ENCODE results near the gene MROH2B.

MROH2B gene

DNA sequence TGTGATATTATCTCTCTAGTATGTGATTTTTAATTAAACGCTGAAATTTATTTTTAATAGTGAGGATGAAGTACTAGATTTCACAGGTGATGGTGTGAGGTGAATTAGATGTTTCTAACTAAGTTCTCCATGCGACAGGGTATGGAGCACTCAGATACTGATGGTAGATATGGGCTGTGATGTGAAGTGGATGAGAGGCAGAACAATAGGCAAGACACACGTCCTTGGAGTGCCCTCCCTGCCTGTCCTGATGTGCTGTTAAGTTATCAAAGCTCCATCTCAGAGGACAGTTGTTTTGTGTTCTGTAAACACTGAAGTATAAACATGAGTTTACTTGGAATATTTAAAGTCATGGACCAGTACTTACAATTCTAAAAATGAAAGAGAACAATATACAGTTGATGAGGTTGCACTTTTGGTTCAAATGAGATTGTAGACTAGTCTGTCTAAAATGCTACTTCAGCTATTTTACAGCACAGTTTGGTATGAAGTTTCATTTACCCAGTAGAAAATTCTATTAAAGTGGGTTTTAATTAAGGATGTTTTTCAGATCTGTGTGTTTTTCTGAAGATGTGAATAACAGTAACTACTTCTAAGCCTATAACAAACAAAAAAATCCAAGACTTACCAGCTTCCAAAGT, 97.7 kb downstream of the MROH2B start:
- ATAC-seq (ENCODE audit: low read depth) (no peak), DNase-seq (ENCODE audit: low spot score in 2 of 2) (no peak)
- H3K36me3 Mint-ChIP-seq = no peaks in the 10 kb centered on the region
- H3K4me3 Mint-ChIP-seq = no peak overlapping the region
- H3K4me1 Mint-ChIP-seq = no peaks in the 10 kb centered on the region
- no peaks in the 10 kb centered on the region for H3K9me3 Mint-ChIP-seq
- H3K27ac Mint-ChIP-seq = no peak overlapping the region
- H3K27me3 Mint-ChIP-seq = no peaks in the 10 kb centered on the region

DNA sequence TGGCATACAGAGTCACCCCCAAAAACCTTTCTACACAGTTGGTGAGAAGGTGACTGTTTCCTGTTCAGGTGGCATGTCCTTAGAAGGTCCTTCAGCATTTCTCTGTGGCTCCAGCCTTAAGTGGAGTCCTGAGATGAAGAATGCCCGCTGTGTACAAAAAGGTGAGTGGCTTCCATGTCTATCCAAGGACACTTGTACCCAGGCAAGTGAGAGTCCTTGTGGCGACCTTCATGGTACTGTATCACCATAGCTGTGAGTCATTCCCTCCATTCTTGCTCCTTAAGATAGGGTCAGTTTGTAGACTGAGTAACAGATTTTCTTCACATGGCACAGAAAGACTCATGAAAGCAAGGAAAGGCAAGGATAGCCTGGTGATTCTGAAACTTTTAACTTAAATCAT, 98.7 kb downstream of the MROH2B start:
- no peak overlapping the region for H3K27ac Mint-ChIP-seq
- no peaks in the 10 kb centered on the region for H3K36me3 Mint-ChIP-seq
- no peaks in the 10 kb centered on the region for H3K4me1 Mint-ChIP-seq
- no peaks in the 10 kb centered on the region for H3K9me3 Mint-ChIP-seq
- H3K4me3 Mint-ChIP-seq = no peak overlapping the region
- no peaks in the 10 kb centered on the region for H3K27me3 Mint-ChIP-seq
- DNase-seq (ENCODE audit: low spot score in 2 of 2) = no peak
- ATAC-seq (ENCODE audit: low read depth) = no peak

DNA sequence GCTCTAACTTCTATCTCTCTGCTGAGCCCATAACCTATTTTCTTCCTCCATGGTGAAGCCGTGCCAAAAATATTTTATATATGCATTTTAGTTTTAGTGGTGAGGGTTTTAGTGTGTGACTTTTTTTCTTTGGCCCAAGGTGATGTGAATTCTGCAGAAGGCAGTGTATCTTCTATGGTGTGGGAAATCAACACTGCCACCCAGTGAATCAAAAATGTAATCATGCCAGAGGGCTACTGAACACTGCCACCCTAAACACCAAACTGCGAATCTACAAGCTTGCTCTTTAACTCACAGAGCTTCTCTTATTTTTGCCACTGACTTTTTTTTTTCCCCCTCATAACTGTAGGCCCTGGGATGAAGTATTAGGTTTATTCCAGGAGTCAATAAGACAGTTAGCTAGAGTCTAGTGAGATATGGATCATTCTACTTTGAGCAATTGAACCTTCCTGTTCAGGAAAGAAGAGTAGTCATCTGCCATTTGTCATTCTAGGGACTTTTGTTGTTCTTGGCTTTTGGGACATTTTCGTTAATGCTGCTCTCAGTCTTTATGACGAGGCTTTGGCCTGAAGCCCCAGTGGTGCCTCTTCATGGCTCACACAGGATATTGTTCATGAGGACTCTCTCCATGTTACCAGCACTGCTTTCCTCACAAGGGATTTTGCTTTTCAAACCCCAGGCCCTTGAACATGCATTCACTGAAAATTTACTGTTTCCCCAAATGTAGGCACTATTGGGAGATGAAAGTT, 108.8 kb downstream of the MROH2B start:
- H3K27ac Mint-ChIP-seq = no peak overlapping the region
- ATAC-seq (ENCODE audit: low read depth) = no peak
- peaks cover 2% of the 10 kb centered on the region for H3K9me3 Mint-ChIP-seq
- DNase-seq (ENCODE audit: low spot score in 2 of 2) = no peak
- no peaks in the 10 kb centered on the region for H3K4me1 Mint-ChIP-seq
- no peaks in the 10 kb centered on the region for H3K27me3 Mint-ChIP-seq
- no peak overlapping the region for H3K4me3 Mint-ChIP-seq
- no peaks in the 10 kb centered on the region for H3K36me3 Mint-ChIP-seq

DNA sequence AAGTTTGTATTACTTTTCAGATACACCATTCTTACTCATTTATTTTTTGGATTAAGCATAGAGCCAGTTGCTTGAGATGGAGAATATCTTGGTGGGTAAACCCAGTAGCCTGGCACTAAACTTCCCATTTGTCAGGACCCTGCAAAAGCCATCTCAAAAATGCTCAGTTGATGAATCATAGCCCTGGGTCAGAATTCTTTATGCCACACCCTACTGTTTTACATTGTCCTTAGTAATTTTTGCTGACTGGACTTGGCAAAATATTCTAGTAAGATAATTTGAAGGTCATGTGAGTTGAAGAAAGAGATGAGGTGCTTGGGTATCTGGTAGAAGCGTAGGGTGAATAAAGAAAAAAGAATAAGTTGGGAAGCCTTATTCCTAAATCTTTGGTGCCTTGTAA, 111.1 kb downstream of the MROH2B start:
- Mint-ChIP-seq H3K4me1 (no peaks in the 10 kb centered on the region), H3K36me3 (no peaks in the 10 kb centered on the region), H3K4me3 (no peak overlapping the region), H3K27me3 (no peaks in the 10 kb centered on the region), H3K9me3 (peaks cover 2% of the 10 kb centered on the region), H3K27ac (no peak overlapping the region)
- no peak for ATAC-seq (ENCODE audit: low read depth)
- DNase-seq (ENCODE audit: low spot score in 2 of 2) = no peak

DNA sequence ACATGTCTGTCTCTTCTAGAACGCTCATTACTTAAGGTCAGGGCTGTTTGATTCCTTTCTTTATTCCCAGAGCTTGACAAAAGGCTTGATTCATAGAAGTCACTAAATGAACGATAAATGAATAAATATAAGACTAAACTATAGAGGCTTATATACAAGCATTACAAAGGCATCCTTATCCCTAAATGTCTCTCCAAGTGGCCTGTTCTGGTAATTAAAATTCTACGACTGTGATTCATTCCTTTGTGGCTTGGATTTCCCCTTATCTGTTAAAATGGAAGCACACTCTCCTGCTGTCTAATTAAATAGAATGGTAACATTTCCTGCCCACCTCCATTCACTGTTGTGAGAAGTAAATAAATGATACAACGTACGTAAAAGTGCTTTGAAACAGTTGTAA, 112.3 kb downstream of the MROH2B start:
- H3K9me3 Mint-ChIP-seq = peaks cover 2% of the 10 kb centered on the region

DNA sequence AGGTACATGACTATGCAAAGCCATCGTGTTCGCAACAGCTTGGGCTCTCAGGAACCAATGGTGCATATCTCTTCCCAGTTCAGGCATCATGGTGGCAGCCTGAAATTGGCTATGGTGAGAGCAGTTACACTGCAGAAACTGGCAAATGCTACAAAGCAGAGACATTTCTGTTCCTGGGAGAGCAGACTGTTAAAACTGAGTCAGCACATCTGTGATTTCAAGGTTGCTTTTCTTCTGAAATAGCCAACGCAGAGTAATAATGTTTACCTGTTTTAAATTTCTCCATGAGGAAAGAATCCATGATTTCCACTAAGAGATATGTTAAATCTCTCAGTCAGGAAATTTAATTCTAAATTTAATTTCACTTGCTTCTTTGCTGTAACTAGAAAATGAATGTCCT, 114.1 kb downstream of the MROH2B start:
- no peaks in the 10 kb centered on the region for H3K36me3 Mint-ChIP-seq
- H3K4me3 Mint-ChIP-seq = no peak overlapping the region
- no peaks in the 10 kb centered on the region for H3K27me3 Mint-ChIP-seq
- ATAC-seq (ENCODE audit: low read depth) = no peak
- H3K4me1 Mint-ChIP-seq = no peaks in the 10 kb centered on the region
- H3K27ac Mint-ChIP-seq = no peak overlapping the region
- peaks cover 2% of the 10 kb centered on the region for H3K9me3 Mint-ChIP-seq
- DNase-seq (ENCODE audit: low spot score in 2 of 2) = no peak

More for the DNA sequence above, 112.3 kb downstream of the MROH2B start:
- Mint-ChIP-seq H3K4me1 (no peaks in the 10 kb centered on the region), H3K4me3 (no peak overlapping the region), H3K27me3 (no peaks in the 10 kb centered on the region), H3K36me3 (no peaks in the 10 kb centered on the region), H3K27ac (no peak overlapping the region)
- DNase-seq (ENCODE audit: low spot score in 2 of 2) (no peak), ATAC-seq (ENCODE audit: low read depth) (no peak)

DNA sequence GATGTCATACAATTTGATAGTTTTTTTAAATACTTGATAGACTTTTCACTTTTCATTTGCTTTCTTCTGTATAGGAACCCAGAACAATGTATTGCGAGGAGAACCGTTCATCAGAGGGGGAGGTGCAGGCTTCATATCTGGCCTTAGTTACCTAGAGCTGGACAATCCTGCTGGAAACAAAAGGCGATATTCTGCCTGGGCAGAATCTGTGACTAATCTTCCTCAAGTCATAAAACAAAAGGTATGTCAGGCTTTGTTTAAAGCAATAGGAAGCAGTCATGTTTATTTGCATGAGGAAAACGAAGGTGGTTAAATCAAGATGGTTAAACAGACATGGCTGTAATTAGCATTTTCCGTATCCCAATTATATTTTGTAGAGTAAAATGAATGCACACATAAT, 115.8 kb downstream of the MROH2B start:
- no peak for ATAC-seq (ENCODE audit: low read depth)
- H3K4me3 Mint-ChIP-seq = no peak overlapping the region
- DNase-seq (ENCODE audit: low spot score in 2 of 2) = no peak
- H3K27ac Mint-ChIP-seq = no peak overlapping the region
- no peaks in the 10 kb centered on the region for H3K36me3 Mint-ChIP-seq
- peaks cover 2% of the 10 kb centered on the region for H3K9me3 Mint-ChIP-seq
- H3K27me3 Mint-ChIP-seq = no peaks in the 10 kb centered on the region
- no peaks in the 10 kb centered on the region for H3K4me1 Mint-ChIP-seq
